Lower leg skin (tissue), 3 donors: ENCODE data around the gene PAPPA.

Source experiments
- CTCF ChIP-seq, 3 donors: fragments of 450-650 bp; IDR thresholded peaks; one replicate each; pipeline ENCODE4 v1.5.1; 2016; ENCODE audit warnings: antibody characterized with exemption in 3 of 3, mild to moderate bottlenecking in 3 of 3, moderate library complexity in 2 of 3
- POLR2A ChIP-seq, 2 donors: fragments of 450-650 bp; IDR thresholded peaks; one replicate each; pipeline ENCODE4 v1.6.1; 2016 to 2017; ENCODE audit warnings: antibody characterized with exemption in 2 of 2, mild to moderate bottlenecking in 1 of 2, moderate library complexity in 1 of 2

GRCh38 chr9:116155698-116156039, 2.1 kb downstream of the PAPPA start:
- no peak for TF ChIP-seq CTCF (IDR thresholded peaks at IDR 0.05)
- no peak for TF ChIP-seq POLR2A (IDR thresholded peaks at IDR 0.05)
